HCT116 (cell line): Measurements from ENCODE around the gene ABTB2. TPM values are rescaled to one million over a fixed set of nuclear protein-coding genes. Genes with fewer than 3 reads are reported as not detected.

Experiments
- ATAC-seq: fragments of 200-7000 bp; cut with Tn5 transposase; 2 replicates; pipeline ENCODE4 v1.9.1; 2020; ENCODE audit warnings: mild to moderate bottlenecking, moderate library complexity
- BruUV-seq: library from RNA; stranded (reverse); fragments of 400-500 nt; replicated peaks from 2 replicates; lab custom pipeline; 2021; lab: Mats Ljungman, UMichigan
- CTCF ChIA-PET: fragments of 300-600 bp; sonication (Branson Sonifier 250); formaldehyde crosslinking; loops from one replicate; lab custom pipeline; 2021; ENCODE audit warnings: antibody characterized with exemption; lab: Charles Lee
- POLR2A ChIA-PET: fragments of 300-600, 350-600 bp; sonication (Branson Sonifier 250); formaldehyde crosslinking; loops from one replicate; lab custom pipeline; 2021; ENCODE audit warnings: antibody characterized with exemption; lab: Charles Lee
- RAD21 ChIA-PET, 2 experiments: fragments of 300-600 bp; sonication (Branson Sonifier 250); formaldehyde crosslinking; loops; one replicate each; lab custom pipeline; 2023; ENCODE audit warnings: low total read pairs in 2 of 2; ENCODE audit not compliant: uncharacterized antibody in 2 of 2, unreplicated experiment in 2 of 2, low non-redundant PET in 1 of 2; lab: Charles Lee
- DNase-seq: peaks from one replicate; pipeline ENCODE4 v3.0.0-alpha.2; 2010; ENCODE audit warnings: low read depth, low spot score
- H2AFZ ChIP-seq: fragments of 200-600 bp; shearing (Covaris generic), sonication (generic); 2 replicates; pipeline ENCODE4 v1.6.1; 2017; ENCODE audit warnings: low read depth, mixed run types, mixed read lengths, antibody characterized with exemption, low read length; ENCODE audit not compliant: poor library complexity, severe bottlenecking
- H3K27ac ChIP-seq: 2 replicates; pipeline ENCODE4 v1.5.1; 2012; ENCODE audit warnings: low read depth, low read length
- H3K27me3 ChIP-seq: fragments of 200-600 bp; sonication (generic); 2 replicates; pipeline ENCODE4 v1.6.1; 2016; ENCODE audit warnings: mixed run types, low read length, mixed read lengths; ENCODE audit not compliant: insufficient read depth
- H3K36me3 ChIP-seq, 2 experiments: fragments of 200-500 bp in 1 of 2; fragments of 200-600 bp in 1 of 2; sonication (Bioruptor generic) in 1 of 2; sonication (generic) in 1 of 2; 2 replicates each; pipeline versions ENCODE4 v1.5.1 to v1.6.1; 2014 to 2016; ENCODE audit warnings: low read length in 2 of 2, inconsistent platforms in 1 of 2, mixed read lengths in 1 of 2, mixed run types in 1 of 2; ENCODE audit not compliant: insufficient read depth in 2 of 2, control insufficient read depth in 1 of 2
- H3K4me1 ChIP-seq, 2 experiments: fragments of 200-600 bp in 1 of 2; sonication (generic) in 1 of 2; 2 replicates each; pipeline versions ENCODE4 v1.5.1 to v1.6.1; 2012 to 2017; ENCODE audit warnings: low read length in 2 of 2, inconsistent platforms in 1 of 2, mild to moderate bottlenecking in 1 of 2, mixed read lengths in 1 of 2, mixed run types in 1 of 2, moderate library complexity in 1 of 2; ENCODE audit not compliant: insufficient read depth in 2 of 2, control insufficient read depth in 1 of 2
- H3K4me2 ChIP-seq: fragments of 200-600 bp; sonication (generic); 2 replicates; pipeline ENCODE4 v1.6.1; 2017; ENCODE audit warnings: mixed run types, low read length, mixed read lengths
- H3K4me3 ChIP-seq, 2 experiments: fragments of 200-600 bp in 1 of 2; sonication (generic) in 1 of 2; replicated peaks in 1 of 2; 2 replicates each; pipeline ENCODE4 v1.5.1; 2011 to 2016; ENCODE audit warnings: low read length in 2 of 2, control low read depth in 1 of 2, low read depth in 1 of 2, mild to moderate bottlenecking in 1 of 2, mixed read lengths in 1 of 2, mixed run types in 1 of 2
- H3K79me2 ChIP-seq: fragments of 200-600 bp; sonication (generic); 2 replicates; pipeline ENCODE4 v1.6.1; 2017; ENCODE audit warnings: mild to moderate bottlenecking, mixed run types, low read length, moderate library complexity, mixed read lengths; ENCODE audit not compliant: insufficient read depth
- H3K9ac ChIP-seq: fragments of 200-600 bp; sonication (generic); 2 replicates; pipeline ENCODE4 v1.6.1; 2016; ENCODE audit warnings: low read length, mixed read lengths
- H3K9me2 ChIP-seq: fragments of 200-600 bp; sonication (generic), shearing (Covaris generic); 2 replicates; pipeline ENCODE4 v1.6.1; 2017; ENCODE audit warnings: mixed run types, mild to moderate bottlenecking, moderate library complexity; ENCODE audit not compliant: insufficient read depth
- H3K9me3 ChIP-seq, 2 experiments: fragments of 200-500 bp in 1 of 2; fragments of 200-600 bp in 1 of 2; sonication (Bioruptor generic) in 1 of 2; sonication (generic) in 1 of 2; 2 replicates each; pipeline ENCODE4 v1.6.1; 2014 to 2017; ENCODE audit warnings: low read length in 2 of 2, mixed read lengths in 2 of 2, inconsistent platforms in 1 of 2, low read depth in 1 of 2, mild to moderate bottlenecking in 1 of 2, mixed run types in 1 of 2, moderate library complexity in 1 of 2; ENCODE audit not compliant: control insufficient read depth in 1 of 2, insufficient read depth in 1 of 2
- H4K20me1 ChIP-seq: fragments of 200-600 bp; sonication (generic), shearing (Covaris generic); 2 replicates; pipeline ENCODE4 v1.6.1; 2017; ENCODE audit warnings: mixed run types, mild to moderate bottlenecking, moderate library complexity; ENCODE audit not compliant: insufficient read depth
- CBX3 ChIP-seq: IDR thresholded peaks from 2 replicates; pipeline ENCODE4 v1.6.1; 2012; ENCODE audit warnings: low read depth
- ELF1 ChIP-seq: IDR thresholded peaks from 2 replicates; pipeline ENCODE4 v1.6.1; 2012; ENCODE audit warnings: low read depth, borderline replicate concordance
- EZH2 ChIP-seq: fragments of 200-600 bp; sonication (generic); IDR thresholded peaks from 2 replicates; pipeline ENCODE4 v1.6.1; 2017; ENCODE audit warnings: antibody characterized with exemption, mixed run types
- EZH2phosphoT487 ChIP-seq: fragments of 200-600 bp; IDR thresholded peaks from 2 replicates; pipeline ENCODE4 v1.6.1; 2018; ENCODE audit warnings: antibody characterized with exemption, borderline replicate concordance
- FOSL1 ChIP-seq: IDR thresholded peaks from 2 replicates; pipeline ENCODE4 v1.6.1; 2012; ENCODE audit warnings: low read depth
- POLR2A ChIP-seq: IDR thresholded peaks from 2 replicates; pipeline ENCODE4 v1.7.0; 2011; ENCODE audit warnings: borderline replicate concordance; ENCODE audit not compliant: insufficient read depth, insufficient read length; ENCODE audit errors: extremely low read depth
- RAD21 ChIP-seq: IDR thresholded peaks from 2 replicates; pipeline ENCODE4 v1.6.1; 2012; ENCODE audit warnings: low read depth, mild to moderate bottlenecking
- SIN3A ChIP-seq: IDR thresholded peaks from 2 replicates; pipeline ENCODE4 v1.6.1; 2012; ENCODE audit warnings: low read depth
- ZFX ChIP-seq: fragments of 450-650 bp; IDR thresholded peaks from 2 replicates; pipeline ENCODE4 v1.6.1; 2017
- intact Hi-C: fragments of 100-400 bp; cut with micrococcal nuclease; formaldehyde crosslinking; loops from 2 replicates; pipeline ENCODE4 v1.10.0; 2022
- total RNA-seq: library from RNA; stranded (reverse); gene quantifications from one replicate; pipeline ENCODE4 v1.2.1, GENCODE V29; 2021; ENCODE audit not compliant: unreplicated experiment
- TF ChIP-seq, protein P1 (sequence below): IDR thresholded peaks from 2 replicates; pipeline ENCODE4 v1.6.1; 2012

The ABTB2 gene
- total RNA-seq, 1 experiment from 2014 or later = 6.8 TPM

DNA sequence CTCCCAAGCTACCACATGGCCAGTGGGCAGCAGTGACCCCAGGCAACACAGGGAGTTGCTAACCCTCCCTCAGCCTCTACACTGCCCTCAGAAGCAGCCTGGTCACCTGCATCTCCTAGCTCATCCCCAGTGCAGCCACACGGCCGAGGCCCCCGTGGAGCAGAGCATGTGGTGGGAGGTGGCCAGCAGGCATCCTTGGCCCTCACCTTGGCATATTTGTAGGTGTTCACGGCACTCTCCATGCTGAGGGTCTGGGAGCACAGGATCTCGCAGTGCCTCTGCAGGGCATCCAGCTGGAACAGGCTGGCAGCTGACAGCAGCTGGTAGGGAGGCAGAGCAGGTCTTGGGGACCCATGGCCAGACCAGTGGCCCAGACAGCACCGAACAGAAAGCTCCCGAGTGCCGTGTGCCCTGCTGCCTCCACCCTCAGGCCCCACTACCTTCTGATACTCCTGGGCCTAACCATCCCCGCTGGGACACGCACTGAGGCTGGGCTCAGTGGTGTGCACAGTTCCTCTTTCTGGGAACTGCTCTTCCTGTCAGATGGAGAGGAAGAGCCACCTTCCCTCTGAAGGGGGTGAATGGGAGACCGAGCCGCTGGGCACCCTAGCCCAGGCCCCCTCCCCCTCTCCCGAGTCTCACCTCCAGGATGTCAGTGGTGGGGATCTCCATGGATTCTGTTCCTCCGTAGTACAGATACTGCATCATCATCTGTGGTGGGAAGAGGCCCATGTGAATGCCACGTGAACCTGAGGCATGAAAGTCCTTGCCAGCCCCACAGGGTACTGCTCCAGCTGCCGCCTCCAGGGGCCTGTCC, 203.5 kb downstream of the ABTB2 start (continued):
- TF ChIP-seq FOSL1 (no peak), EZH2phosphoT487 (no peak), ZFX (no peak), ELF1 (no peak)
- TF ChIP-seq, protein P1, sequence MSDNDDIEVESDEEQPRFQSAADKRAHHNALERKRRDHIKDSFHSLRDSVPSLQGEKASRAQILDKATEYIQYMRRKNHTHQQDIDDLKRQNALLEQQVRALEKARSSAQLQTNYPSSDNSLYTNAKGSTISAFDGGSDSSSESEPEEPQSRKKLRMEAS = no peak

DNA sequence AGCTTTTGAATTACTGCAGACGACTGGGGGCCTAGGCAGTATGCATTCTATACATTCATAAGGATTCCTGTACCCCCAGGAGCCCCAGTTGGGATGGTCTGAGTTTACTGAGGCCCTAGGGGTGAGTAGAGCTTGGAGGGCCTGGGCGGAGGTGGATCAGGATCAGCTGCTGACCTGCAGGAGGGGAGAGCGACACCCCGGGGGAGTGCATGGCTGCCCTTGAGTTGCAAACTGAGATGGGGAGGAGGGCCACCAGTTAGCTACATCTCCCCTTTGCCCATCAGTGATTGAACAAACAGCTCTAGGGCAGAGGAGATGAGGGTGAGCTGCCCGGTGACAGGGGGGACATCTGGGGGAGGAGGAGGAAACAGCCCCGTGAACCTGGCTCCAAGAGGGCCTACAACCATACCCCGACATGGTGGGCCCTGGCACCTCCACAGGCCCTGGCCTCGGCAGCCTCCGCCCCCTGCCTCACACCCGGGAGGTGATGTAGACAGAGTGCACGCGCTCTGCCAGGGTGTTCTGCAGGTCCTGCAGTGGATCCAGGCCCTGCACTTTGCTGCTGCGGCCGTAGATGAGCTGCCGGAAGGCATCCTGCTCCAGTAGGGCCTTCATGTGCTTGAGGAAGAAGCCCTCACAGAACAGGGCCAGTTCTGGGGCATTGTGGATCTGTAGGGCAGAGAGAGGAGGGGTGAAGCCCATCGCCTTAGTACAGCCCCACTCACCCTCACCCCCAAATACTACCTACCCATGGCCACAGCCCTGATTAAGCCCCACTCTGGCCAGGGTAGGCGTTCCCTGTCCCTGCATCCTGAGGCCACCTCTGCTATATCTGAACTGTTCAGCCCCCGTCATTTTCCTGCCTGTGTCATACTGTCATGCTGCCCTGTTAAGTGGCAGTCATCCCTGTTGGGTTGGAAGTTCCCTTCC, 205.6 kb downstream of the ABTB2 start:
- no peak overlapping the region for H3K4me3 ChIP-seq
- no peak for ATAC-seq
- H3K79me2 ChIP-seq = peaks cover 5% of the 10 kb centered on the region; the same call in 1 of the 2 replicates
- H3K36me3 ChIP-seq = peaks cover 20 to 22% of the 10 kb centered on the region in 2 experiments; a peak in 3 of 4 replicates
- no peaks in the 10 kb centered on the region for H3K27me3 ChIP-seq
- no peak overlapping the region for H2AFZ ChIP-seq
- H4K20me1 ChIP-seq = no peaks in the 10 kb centered on the region
- H3K9ac ChIP-seq = no peak overlapping the region
- no peaks in the 10 kb centered on the region for H3K9me2 ChIP-seq
- no peaks in the 10 kb centered on the region for H3K4me1 ChIP-seq
- RAD21 ChIA-PET = no interaction called here
- H3K9me3 ChIP-seq = no peaks in the 10 kb centered on the region
- no peak overlapping the region for H3K4me2 ChIP-seq
- H3K27ac ChIP-seq = no peak overlapping the region
- intact Hi-C loops = no loop called here
- no peak for DNase-seq
- no TSS peak for BruUV-seq
- TF ChIP-seq RAD21 (no peak), CBX3 (no peak), POLR2A (no peak), ELF1 (no peak), EZH2 (no peak), ZFX (no peak), FOSL1 (no peak), SIN3A (no peak)
- POLR2A ChIA-PET = no interaction called here
- CTCF ChIA-PET = no interaction called here
